ENCODE data around the gene NRF1. TPM values are rescaled to one million over a fixed set of nuclear protein-coding genes. Genes with fewer than 3 reads are reported as not detected.
A peak's percentile ranks its signal among the peaks of the same experiment; 100 is the strongest.

NRF1 gene
- total RNA-seq, 2 donors from 2014 or later: 22.9 to 26.4 TPM

DNA sequence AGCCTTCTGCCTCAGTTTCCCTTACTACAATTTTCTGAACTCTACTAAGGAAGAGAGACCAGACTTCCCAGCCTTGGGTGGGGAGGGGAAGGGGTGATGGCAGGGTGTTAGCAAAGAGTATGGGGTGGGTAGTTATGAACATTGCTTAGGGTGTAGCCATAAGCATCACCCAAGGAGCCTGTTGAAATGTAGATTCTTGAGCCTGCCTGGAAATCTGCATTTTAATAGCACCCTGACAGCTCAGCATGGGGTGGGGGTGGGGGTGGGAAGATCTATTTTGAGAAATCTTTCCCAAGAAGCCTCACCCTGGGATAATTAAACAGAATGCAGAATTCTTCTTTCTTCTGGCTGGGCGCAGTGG is 164.8 kb downstream of the NRF1 start:
- Mint-ChIP-seq H3K9me3 (no peaks in the 10 kb centered on the region), H3K4me1 (peaks cover 10% of the 10 kb centered on the region), H3K27ac (no peak overlapping the region), H3K27me3 (ENCODE audit: insufficient read depth) (peaks cover 80% of the 10 kb centered on the region), H3K36me3 (ENCODE audit: low read depth) (no peaks in the 10 kb centered on the region), H3K4me3 (peak overlapping the region; percentile 10)
- peak; percentile 91 for DNase-seq
- no peak overlapping the region for H3K4me3 ChIP-seq (ENCODE audit: low read length)
- H3K9ac ChIP-seq (ENCODE audit: extremely low read depth, low read length, poor library complexity, severe bottlenecking): no peak overlapping the region
- TF ChIP-seq, protein P1, sequence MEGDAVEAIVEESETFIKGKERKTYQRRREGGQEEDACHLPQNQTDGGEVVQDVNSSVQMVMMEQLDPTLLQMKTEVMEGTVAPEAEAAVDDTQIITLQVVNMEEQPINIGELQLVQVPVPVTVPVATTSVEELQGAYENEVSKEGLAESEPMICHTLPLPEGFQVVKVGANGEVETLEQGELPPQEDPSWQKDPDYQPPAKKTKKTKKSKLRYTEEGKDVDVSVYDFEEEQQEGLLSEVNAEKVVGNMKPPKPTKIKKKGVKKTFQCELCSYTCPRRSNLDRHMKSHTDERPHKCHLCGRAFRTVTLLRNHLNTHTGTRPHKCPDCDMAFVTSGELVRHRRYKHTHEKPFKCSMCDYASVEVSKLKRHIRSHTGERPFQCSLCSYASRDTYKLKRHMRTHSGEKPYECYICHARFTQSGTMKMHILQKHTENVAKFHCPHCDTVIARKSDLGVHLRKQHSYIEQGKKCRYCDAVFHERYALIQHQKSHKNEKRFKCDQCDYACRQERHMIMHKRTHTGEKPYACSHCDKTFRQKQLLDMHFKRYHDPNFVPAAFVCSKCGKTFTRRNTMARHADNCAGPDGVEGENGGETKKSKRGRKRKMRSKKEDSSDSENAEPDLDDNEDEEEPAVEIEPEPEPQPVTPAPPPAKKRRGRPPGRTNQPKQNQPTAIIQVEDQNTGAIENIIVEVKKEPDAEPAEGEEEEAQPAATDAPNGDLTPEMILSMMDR (conservative IDR thresholded peaks at IDR 0.05): no peak
- no peaks in the 10 kb centered on the region for H3K9me3 ChIP-seq (ENCODE audit: control insufficient read depth, low read length)
- WGBS, 2 experiments (ENCODE audit: insufficient coverage in 1 of 2, insufficient read length in 1 of 2): 65% methylated on average over 1 of the region's 1 CpG; no CpG with 5 or more reads in 1 of the 2 experiments
- no peak overlapping the region for H3K27ac ChIP-seq (ENCODE audit: low read depth, low read length)
- H3K36me3 ChIP-seq (ENCODE audit: control insufficient read depth, insufficient read depth, low read length): no peaks in the 10 kb centered on the region
- no peaks in the 10 kb centered on the region for H3K4me1 ChIP-seq (ENCODE audit: control insufficient read depth, insufficient read depth, low read length)
- peaks cover 64% of the 10 kb centered on the region for H3K27me3 ChIP-seq (ENCODE audit: control insufficient read depth, insufficient read depth, low read length, poor library complexity, severe bottlenecking)

DNA sequence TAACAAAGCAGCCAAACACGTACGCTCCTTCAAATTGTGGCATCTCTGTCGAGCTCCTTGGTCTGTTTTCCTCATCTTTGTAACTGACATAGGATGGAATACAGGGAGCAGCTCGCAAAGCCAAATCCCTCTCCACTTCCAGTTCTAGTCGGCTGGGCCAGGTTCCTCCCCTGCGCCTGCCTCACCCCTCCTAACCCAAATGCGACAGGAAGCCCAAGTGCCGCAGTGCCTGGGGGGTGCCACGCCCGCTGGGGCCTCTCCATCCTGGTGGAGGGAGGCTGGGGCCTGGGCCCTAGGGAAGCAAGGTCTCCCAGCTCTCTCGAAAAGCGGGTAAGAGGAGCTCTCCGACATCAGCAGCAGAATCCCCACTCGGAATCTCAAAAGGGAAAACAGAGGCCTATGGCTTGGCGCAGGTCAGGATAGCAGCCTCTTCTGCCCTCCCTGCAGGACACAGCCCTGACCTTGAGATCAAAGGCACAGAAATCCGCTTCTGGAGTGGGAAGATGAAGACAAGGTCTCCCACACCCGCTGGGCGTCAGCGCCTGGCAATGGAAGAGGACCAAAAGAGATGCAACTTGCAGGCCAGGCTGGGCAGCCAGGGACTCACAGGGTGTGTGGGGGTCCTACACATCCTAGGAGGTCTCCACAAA is 165.8 kb downstream of the NRF1 start:
- no peaks in the 10 kb centered on the region for H3K9me3 Mint-ChIP-seq
- Histone ChIP-seq H3K36me3 (ENCODE audit: control insufficient read depth, insufficient read depth, low read length) (no peaks in the 10 kb centered on the region), H3K27ac (ENCODE audit: low read depth, low read length) (no peak overlapping the region), H3K9me3 (ENCODE audit: control insufficient read depth, low read length) (no peaks in the 10 kb centered on the region), H3K4me3 (ENCODE audit: low read length) (no peak overlapping the region), H3K9ac (ENCODE audit: extremely low read depth, low read length, poor library complexity, severe bottlenecking) (no peak overlapping the region), H3K4me1 (ENCODE audit: control insufficient read depth, insufficient read depth, low read length) (peaks cover 3% of the 10 kb centered on the region), H3K27me3 (ENCODE audit: control insufficient read depth, insufficient read depth, low read length, poor library complexity, severe bottlenecking) (peaks cover 74% of the 10 kb centered on the region)
- H3K4me3 Mint-ChIP-seq: no peak overlapping the region
- H3K27me3 Mint-ChIP-seq (ENCODE audit: insufficient read depth): peaks cover 87% of the 10 kb centered on the region
- peaks cover 13% of the 10 kb centered on the region for H3K4me1 Mint-ChIP-seq
- DNase-seq: peak; percentile 82
- no peaks in the 10 kb centered on the region for H3K36me3 Mint-ChIP-seq (ENCODE audit: low read depth)
- TF ChIP-seq, protein P1 (conservative IDR thresholded peaks at IDR 0.05): no peak
- H3K27ac Mint-ChIP-seq: no peak overlapping the region
- 45 to 52% methylated on average over 11 to 19 of the region's 19 CpGs for WGBS, 2 experiments (ENCODE audit: insufficient coverage in 1 of 2, insufficient read length in 1 of 2)

DNA sequence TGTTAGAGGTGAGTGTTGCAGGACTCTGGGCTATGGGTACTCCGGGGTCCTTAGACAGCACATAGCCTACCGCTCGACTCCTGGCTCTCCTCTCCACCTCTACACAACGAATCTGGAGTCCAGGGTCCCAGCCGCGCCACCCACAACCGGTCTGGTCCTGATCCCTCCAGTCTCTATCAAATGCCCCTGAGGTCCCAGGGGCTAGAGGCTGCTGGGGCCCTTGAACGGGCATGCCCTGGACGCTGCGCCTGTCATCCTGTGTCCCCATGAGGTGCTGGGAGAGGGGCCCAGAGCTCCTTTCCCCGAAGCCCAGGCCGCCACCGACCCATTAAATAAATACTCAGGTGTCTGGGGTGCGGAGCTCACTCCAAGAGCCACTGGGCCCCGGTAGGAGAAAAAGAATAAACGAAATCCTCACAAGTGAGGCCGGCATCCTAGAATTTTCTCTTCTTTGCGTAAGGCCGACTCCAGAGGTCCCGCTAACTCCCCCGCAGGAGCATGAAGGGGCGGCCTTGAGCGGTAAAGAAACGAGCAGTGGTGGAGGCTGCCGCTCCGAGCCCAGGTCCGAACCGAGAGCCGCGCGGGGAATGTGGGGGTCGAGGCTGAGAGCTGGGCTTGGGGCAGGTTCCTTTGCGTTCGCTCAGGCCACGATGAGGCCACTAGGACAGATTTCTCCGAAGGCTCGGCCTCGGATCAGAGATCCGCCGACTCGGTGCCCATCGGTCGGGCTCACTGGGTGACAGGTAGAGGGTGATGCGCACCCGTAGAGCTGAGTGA is 166.7 kb downstream of the NRF1 start:
- peaks cover 82% of the 10 kb centered on the region for H3K27me3 ChIP-seq (ENCODE audit: control insufficient read depth, insufficient read depth, low read length, poor library complexity, severe bottlenecking)
- no peak overlapping the region for H3K27ac Mint-ChIP-seq
- H3K4me1 ChIP-seq (ENCODE audit: control insufficient read depth, insufficient read depth, low read length): peaks cover 6% of the 10 kb centered on the region
- H3K9me3 Mint-ChIP-seq: no peaks in the 10 kb centered on the region
- peaks cover 17% of the 10 kb centered on the region for H3K4me1 Mint-ChIP-seq
- peaks cover 89% of the 10 kb centered on the region for H3K27me3 Mint-ChIP-seq (ENCODE audit: insufficient read depth)
- no peaks in the 10 kb centered on the region for H3K36me3 ChIP-seq (ENCODE audit: control insufficient read depth, insufficient read depth, low read length)
- H3K36me3 Mint-ChIP-seq (ENCODE audit: low read depth): no peaks in the 10 kb centered on the region
- H3K4me3 ChIP-seq (ENCODE audit: low read length): peak overlapping the region; percentile 62
- H3K27ac ChIP-seq (ENCODE audit: low read depth, low read length): no peak overlapping the region
- H3K9ac ChIP-seq (ENCODE audit: extremely low read depth, low read length, poor library complexity, severe bottlenecking): no peak overlapping the region
- H3K9me3 ChIP-seq (ENCODE audit: control insufficient read depth, low read length): no peaks in the 10 kb centered on the region
- peak; percentile 73 for DNase-seq
- TF ChIP-seq, protein P1 (conservative IDR thresholded peaks at IDR 0.05): no peak
- peak overlapping the region; percentile 55 for H3K4me3 Mint-ChIP-seq
- WGBS, 2 experiments (ENCODE audit: insufficient coverage in 1 of 2, insufficient read length in 1 of 2): 4 to 14% methylated on average over 22 to 45 of the region's 45 CpGs

Data from endodermal cell (in vitro differentiated cells).